ENCODE measurements around the gene UGCG. TPM values are rescaled to one million over a fixed set of nuclear protein-coding genes. Genes with fewer than 3 reads are reported as not detected.

UGCG gene
- total and polyA plus RNA-seq, 9 of the 15 experiments (the other 6 are each of a cell fraction or from before 2014, with no cell fraction given), result 20.0 to 40.3 (median 29.2) TPM

DNA sequence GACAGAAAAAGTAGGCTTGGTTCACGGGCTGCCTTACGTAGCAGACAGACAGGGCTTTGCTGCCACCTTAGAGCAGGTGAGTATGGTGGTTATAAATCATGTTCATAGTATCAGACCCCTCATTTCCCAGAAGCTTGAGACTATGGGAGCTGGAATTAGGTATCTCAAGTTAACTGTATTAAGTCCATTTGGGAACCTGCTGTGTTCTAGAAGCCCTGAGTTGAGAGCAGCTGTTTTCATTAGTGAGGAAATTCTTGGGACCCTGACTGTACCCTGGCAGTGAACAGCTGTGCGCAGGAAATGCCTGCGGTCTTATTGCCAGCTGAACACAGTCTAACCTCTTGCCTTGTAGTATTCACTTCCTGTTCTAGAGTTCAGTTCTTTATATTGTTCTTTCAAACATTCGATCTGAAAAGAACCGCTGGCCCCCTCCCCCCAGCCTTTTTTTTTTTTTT is 29.8 kb downstream of the UGCG start:
- no peak for DNase-seq (ENCODE audit: extremely low read depth in 1 of 4, low spot score in 3 of 4)
- no peak overlapping the region for H3K4me3 ChIP-seq
- no peaks in the 10 kb centered on the region for H3K9me3 ChIP-seq (replicated peaks; ENCODE audit: control insufficient read depth, insufficient read depth, low read depth, low read length)
- H3K4me1 ChIP-seq (replicated peaks in 1 of 2; ENCODE audit: control insufficient read depth in 2 of 2, insufficient read depth in 2 of 2, low read length in 2 of 2), result no peaks in the 10 kb centered on the region
- H3K27ac ChIP-seq (ENCODE audit: extremely low read depth, low read depth, low read length), result no peak overlapping the region
- peaks cover 24% of the 10 kb centered on the region for H3K79me2 ChIP-seq (ENCODE audit: control insufficient read depth, insufficient read depth, low read length)
- no peaks in the 10 kb centered on the region for H3K27me3 ChIP-seq (ENCODE audit: control insufficient read depth in 2 of 2, insufficient read depth in 2 of 2, low read length in 2 of 2)
- no peak for FAIRE-seq
- WGBS (ENCODE audit: insufficient coverage, low coverage, missing lambda C conversion rate), result 91% methylated on average over 4 of the region's 6 CpGs
- H2AFZ ChIP-seq (ENCODE audit: low read depth, low read length), result no peak overlapping the region
- no peaks in the 10 kb centered on the region for H4K20me1 ChIP-seq (replicated peaks; ENCODE audit: control insufficient read depth, insufficient read depth, low read length)
- H3K9ac ChIP-seq (ENCODE audit: insufficient read depth in 1 of 2, low read depth in 2 of 2, low read length in 2 of 2), result no peak overlapping the region
- in situ Hi-C loops (cut with MboI), result no loop called here
- no TSS peak for BruUV-seq (replicated peaks)
- ChIA-PET CTCF (ENCODE audit: low intra/inter-chr PET ratio) (no interaction called here), POLR2A (interaction anchor here (0.9 to 1.3 kb wide), 2 partner anchors 12 to 146 kb away, joined by 3 read pairs; no protein-coding TSS in a partner anchor)
- TF ChIP-seq NRF1 (conservative IDR thresholded peaks at IDR 0.05 in 1 of 2, IDR thresholded peaks at IDR 0.05 in 1 of 2) (no peak), LCOR (CRISPR knock-in tag; IDR thresholded peaks at IDR 0.05) (no peak), SRSF1 (IDR thresholded peaks at IDR 0.05; ENCODE audit: low read depth, low read length) (no peak), ZNF583 (CRISPR knock-in tag; IDR thresholded peaks at IDR 0.05) (no peak), CEBPB (tag; IDR thresholded peaks at IDR 0.05) (no peak)
- TF ChIP-seq, protein P1, sequence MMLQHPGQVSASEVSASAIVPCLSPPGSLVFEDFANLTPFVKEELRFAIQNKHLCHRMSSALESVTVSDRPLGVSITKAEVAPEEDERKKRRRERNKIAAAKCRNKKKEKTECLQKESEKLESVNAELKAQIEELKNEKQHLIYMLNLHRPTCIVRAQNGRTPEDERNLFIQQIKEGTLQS (IDR thresholded peaks at IDR 0.05), result no peak
- TF ChIP-seq, protein P1 (CRISPR knock-in tag; conservative IDR thresholded peaks at IDR 0.05), result no peak
- TF ChIP-seq, protein P2, sequence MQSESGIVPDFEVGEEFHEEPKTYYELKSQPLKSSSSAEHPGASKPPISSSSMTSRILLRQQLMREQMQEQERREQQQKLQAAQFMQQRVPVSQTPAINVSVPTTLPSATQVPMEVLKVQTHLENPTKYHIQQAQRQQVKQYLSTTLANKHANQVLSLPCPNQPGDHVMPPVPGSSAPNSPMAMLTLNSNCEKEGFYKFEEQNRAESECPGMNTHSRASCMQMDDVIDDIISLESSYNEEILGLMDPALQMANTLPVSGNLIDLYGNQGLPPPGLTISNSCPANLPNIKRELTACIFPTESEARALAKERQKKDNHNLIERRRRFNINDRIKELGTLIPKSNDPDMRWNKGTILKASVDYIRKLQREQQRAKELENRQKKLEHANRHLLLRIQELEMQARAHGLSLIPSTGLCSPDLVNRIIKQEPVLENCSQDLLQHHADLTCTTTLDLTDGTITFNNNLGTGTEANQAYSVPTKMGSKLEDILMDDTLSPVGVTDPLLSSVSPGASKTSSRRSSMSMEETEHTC (IDR thresholded peaks at IDR 0.05), result no peak
- H3K4me2 ChIP-seq (ENCODE audit: insufficient read depth, low read length), result no peak overlapping the region
- no peaks in the 10 kb centered on the region for H3K9me1 ChIP-seq (ENCODE audit: control insufficient read depth, insufficient read depth, low read length)
- no peak for ATAC-seq
- H3K36me3 ChIP-seq (ENCODE audit: control insufficient read depth, insufficient read depth, low read length), result peaks cover 72% of the 10 kb centered on the region
- intact Hi-C loops (cut with micrococcal nuclease), result no loop called here
